Measurements from ENCODE around the gene CDKAL1.
"Not testable (repeated sequence)": the region's sequence is repeated elsewhere in the genome, so short reads cannot be mapped to it uniquely, and the experiment has no call there.

The CDKAL1 gene

GRCh38 chr6:21050935-21051334 lies 516.7 kb downstream of the CDKAL1 start:
- POLR2A ChIA-PET: no interaction called here

GRCh38 chr6:21051777-21052176 lies 517.5 kb downstream of the CDKAL1 start:
- Histone ChIP-seq H3K36me3 (ENCODE audit: control insufficient read depth in 4 of 4, insufficient read depth in 4 of 4, low read length in 3 of 4) (no peaks in the 10 kb centered on the region), H3K4me3 (ENCODE audit: control insufficient read depth in 1 of 7, extremely low read depth in 1 of 7, insufficient read depth in 4 of 7, low read depth in 2 of 7, low read length in 6 of 7) (no peak overlapping the region), H3K9me3 (ENCODE audit: control extremely low read depth in 1 of 5, control insufficient read depth in 4 of 5, insufficient read depth in 2 of 5, low read depth in 1 of 5, low read length in 4 of 5) (peaks cover 0 to 5% (median 0%) of the 10 kb centered on the region in 5 experiments), H3K27ac (ENCODE audit: insufficient read depth in 1 of 2, low read depth in 1 of 2, low read length in 2 of 2, poor library complexity in 1 of 2, severe bottlenecking in 2 of 2) (no peak overlapping the region), H3K27me3 (replicated peaks in 2 of 5; ENCODE audit: control insufficient read depth in 4 of 5, insufficient read depth in 5 of 5, low read length in 4 of 5) (no peaks in the 10 kb centered on the region), H3K4me1 (ENCODE audit: control extremely low read depth in 1 of 4, control insufficient read depth in 4 of 4, insufficient read depth in 4 of 4, low read length in 3 of 4) (no peaks in the 10 kb centered on the region)
- CTCF ChIA-PET: no interaction called here
- no peak for DNase-seq
- POLR2A ChIA-PET: no interaction called here

More at GRCh38 chr6:21050935-21051334, 516.7 kb downstream of the CDKAL1 start:
- CTCF ChIA-PET: no interaction called here
- H3K36me3 ChIP-seq (ENCODE audit: control insufficient read depth in 4 of 4, insufficient read depth in 4 of 4, low read length in 3 of 4): no peaks in the 10 kb centered on the region
- no peaks in the 10 kb centered on the region for H3K27me3 ChIP-seq (replicated peaks in 2 of 5; ENCODE audit: control insufficient read depth in 4 of 5, insufficient read depth in 5 of 5, low read length in 4 of 5)
- no peak overlapping the region for H3K4me3 ChIP-seq (ENCODE audit: control insufficient read depth in 1 of 7, extremely low read depth in 1 of 7, insufficient read depth in 4 of 7, low read depth in 2 of 7, low read length in 6 of 7)
- H3K9me3 ChIP-seq (ENCODE audit: control extremely low read depth in 1 of 5, control insufficient read depth in 4 of 5, insufficient read depth in 2 of 5, low read depth in 1 of 5, low read length in 4 of 5): peaks cover 0 to 5% (median 0%) of the 10 kb centered on the region in 5 experiments
- DNase-seq: no peak
- 100% methylated on average over 2 of the region's 2 CpGs for WGBS (ENCODE audit: insufficient coverage)
- no peak overlapping the region for H3K27ac ChIP-seq (ENCODE audit: insufficient read depth in 1 of 2, low read depth in 1 of 2, low read length in 2 of 2, poor library complexity in 1 of 2, severe bottlenecking in 2 of 2)
- no peaks in the 10 kb centered on the region for H3K4me1 ChIP-seq (ENCODE audit: control extremely low read depth in 1 of 4, control insufficient read depth in 4 of 4, insufficient read depth in 4 of 4, low read length in 3 of 4)

GRCh38 chr6:21053612-21054011 lies 519.4 kb downstream of the CDKAL1 start:
- ChIA-PET POLR2A (no interaction called here), CTCF (no interaction called here)
- no peaks in the 10 kb centered on the region for H3K27me3 ChIP-seq (replicated peaks in 2 of 5; ENCODE audit: control insufficient read depth in 4 of 5, insufficient read depth in 5 of 5, low read length in 4 of 5)
- H3K36me3 ChIP-seq (ENCODE audit: control insufficient read depth in 4 of 4, insufficient read depth in 4 of 4, low read length in 3 of 4): peaks cover 0 to 1% (median 0%) of the 10 kb centered on the region in 4 experiments
- peaks cover 0 to 13% (median 0%) of the 10 kb centered on the region in 5 experiments for H3K9me3 ChIP-seq (ENCODE audit: control extremely low read depth in 1 of 5, control insufficient read depth in 4 of 5, insufficient read depth in 2 of 5, low read depth in 1 of 5, low read length in 4 of 5)
- peak in 1 of 3 donors; percentile 22 for DNase-seq
- no CpG with 5 or more reads among the region's 4 CpGs for WGBS (ENCODE audit: insufficient coverage)
- no peak overlapping the region for H3K4me3 ChIP-seq (ENCODE audit: control insufficient read depth in 1 of 7, extremely low read depth in 1 of 7, insufficient read depth in 4 of 7, low read depth in 2 of 7, low read length in 6 of 7)
- no peak overlapping the region for H3K27ac ChIP-seq (ENCODE audit: insufficient read depth in 1 of 2, low read depth in 1 of 2, low read length in 2 of 2, poor library complexity in 1 of 2, severe bottlenecking in 2 of 2)
- no peaks in the 10 kb centered on the region for H3K4me1 ChIP-seq (ENCODE audit: control extremely low read depth in 1 of 4, control insufficient read depth in 4 of 4, insufficient read depth in 4 of 4, low read length in 3 of 4)

GRCh38 chr6:21055480-21055879 lies 521.2 kb downstream of the CDKAL1 start:
- H3K36me3 ChIP-seq (ENCODE audit: control insufficient read depth in 4 of 4, insufficient read depth in 4 of 4, low read length in 3 of 4); H3K27me3 ChIP-seq (replicated peaks in 2 of 5; ENCODE audit: control insufficient read depth in 4 of 5, insufficient read depth in 5 of 5, low read length in 4 of 5); H3K27ac ChIP-seq (ENCODE audit: insufficient read depth in 1 of 2, low read depth in 1 of 2, low read length in 2 of 2, poor library complexity in 1 of 2, severe bottlenecking in 2 of 2); H3K4me1 ChIP-seq (ENCODE audit: control extremely low read depth in 1 of 4, control insufficient read depth in 4 of 4, insufficient read depth in 4 of 4, low read length in 3 of 4); POLR2A ChIA-PET; DNase-seq; H3K4me3 ChIP-seq (ENCODE audit: control insufficient read depth in 1 of 7, extremely low read depth in 1 of 7, insufficient read depth in 4 of 7, low read depth in 2 of 7, low read length in 6 of 7); CTCF ChIA-PET: not testable (repeated sequence)
- no CpG with 5 or more reads among the region's 2 CpGs for WGBS (ENCODE audit: insufficient coverage)
- H3K9me3 ChIP-seq (ENCODE audit: control extremely low read depth in 1 of 5, control insufficient read depth in 4 of 5, insufficient read depth in 2 of 5, low read depth in 1 of 5, low read length in 4 of 5): peaks cover 0 to 30% (median 7%) of the 10 kb centered on the region in 5 experiments

- Histone ChIP-seq H3K36me3 (ENCODE audit: control insufficient read depth in 4 of 4, insufficient read depth in 4 of 4, low read length in 3 of 4) (peaks cover 0 to 10% (median 0%) of the 10 kb centered on the region in 4 experiments), H3K4me1 (ENCODE audit: control extremely low read depth in 1 of 4, control insufficient read depth in 4 of 4, insufficient read depth in 4 of 4, low read length in 3 of 4) (peaks cover 0 to 6% (median 4%) of the 10 kb centered on the region in 4 experiments), H3K4me3 (ENCODE audit: control insufficient read depth in 1 of 7, extremely low read depth in 1 of 7, insufficient read depth in 4 of 7, low read depth in 2 of 7, low read length in 6 of 7) (no peak overlapping the region), H3K9me3 (ENCODE audit: control extremely low read depth in 1 of 5, control insufficient read depth in 4 of 5, insufficient read depth in 2 of 5, low read depth in 1 of 5, low read length in 4 of 5) (peaks cover 6 to 27% (median 7%) of the 10 kb centered on the region in 5 experiments), H3K27me3 (replicated peaks in 2 of 5; ENCODE audit: control insufficient read depth in 4 of 5, insufficient read depth in 5 of 5, low read length in 4 of 5) (no peaks in the 10 kb centered on the region), H3K27ac (ENCODE audit: insufficient read depth in 1 of 2, low read depth in 1 of 2, low read length in 2 of 2, poor library complexity in 1 of 2, severe bottlenecking in 2 of 2) (no peak overlapping the region)
- DNase-seq: no peak
- ChIA-PET POLR2A (no interaction called here), CTCF (interaction anchor here (0.5 kb wide), 1 partner anchor 98 kb away, joined by 3 read pairs; no protein-coding TSS in a partner anchor)
These were observed 527.6 kb downstream of the CDKAL1 start for GRCh38 chr6:21061892-21062291.

GRCh38 chr6:21064756-21065340 lies 530.6 kb downstream of the CDKAL1 start:
- Histone ChIP-seq H3K9me3 (ENCODE audit: control extremely low read depth in 1 of 5, control insufficient read depth in 4 of 5, insufficient read depth in 2 of 5, low read depth in 1 of 5, low read length in 4 of 5) (peaks cover 0 to 7% (median 0%) of the 10 kb centered on the region in 5 experiments), H3K4me3 (ENCODE audit: control insufficient read depth in 1 of 7, extremely low read depth in 1 of 7, insufficient read depth in 4 of 7, low read depth in 2 of 7, low read length in 6 of 7) (no peak overlapping the region), H3K27me3 (replicated peaks in 2 of 5; ENCODE audit: control insufficient read depth in 4 of 5, insufficient read depth in 5 of 5, low read length in 4 of 5) (no peaks in the 10 kb centered on the region), H3K4me1 (ENCODE audit: control extremely low read depth in 1 of 4, control insufficient read depth in 4 of 4, insufficient read depth in 4 of 4, low read length in 3 of 4) (peaks cover 0 to 13% (median 6%) of the 10 kb centered on the region in 4 experiments), H3K36me3 (ENCODE audit: control insufficient read depth in 4 of 4, insufficient read depth in 4 of 4, low read length in 3 of 4) (no peaks in the 10 kb centered on the region), H3K27ac (ENCODE audit: insufficient read depth in 1 of 2, low read depth in 1 of 2, low read length in 2 of 2, poor library complexity in 1 of 2, severe bottlenecking in 2 of 2) (peak overlapping the region in 1 of 2 experiments; percentile 1)
- POLR2A ChIA-PET: no interaction called here
- WGBS (ENCODE audit: insufficient coverage): no CpG with 5 or more reads among the region's 1 CpG
- DNase-seq: peak in 2 of 3 donors; percentile 25 to 33
- CTCF ChIA-PET: interaction anchor here (0.5 to 0.6 kb wide), 2 partner anchors 82 to 234 kb away, joined by 3 to 5 read pairs; no protein-coding TSS in a partner anchor

- H3K4me3 ChIP-seq (ENCODE audit: control insufficient read depth in 1 of 7, extremely low read depth in 1 of 7, insufficient read depth in 4 of 7, low read depth in 2 of 7, low read length in 6 of 7): no peak overlapping the region
- ChIA-PET POLR2A (no interaction called here), CTCF (interaction anchor here (0.7 kb wide), 1 partner anchor 11 kb away, joined by 3 read pairs; no protein-coding TSS in a partner anchor)
- no peaks in the 10 kb centered on the region for H3K27me3 ChIP-seq (replicated peaks in 2 of 5; ENCODE audit: control insufficient read depth in 4 of 5, insufficient read depth in 5 of 5, low read length in 4 of 5)
- no peak overlapping the region for H3K27ac ChIP-seq (ENCODE audit: insufficient read depth in 1 of 2, low read depth in 1 of 2, low read length in 2 of 2, poor library complexity in 1 of 2, severe bottlenecking in 2 of 2)
- peaks cover 0 to 3% (median 1%) of the 10 kb centered on the region in 4 experiments for H3K36me3 ChIP-seq (ENCODE audit: control insufficient read depth in 4 of 4, insufficient read depth in 4 of 4, low read length in 3 of 4)
- H3K4me1 ChIP-seq (ENCODE audit: control extremely low read depth in 1 of 4, control insufficient read depth in 4 of 4, insufficient read depth in 4 of 4, low read length in 3 of 4): peaks cover 0 to 13% (median 6%) of the 10 kb centered on the region in 4 experiments
- WGBS (ENCODE audit: insufficient coverage): 100% methylated on average over 2 of the region's 3 CpGs
- peak; percentile 22 to 77 (median 67) for DNase-seq
- peaks cover 0 to 11% (median 0%) of the 10 kb centered on the region in 5 experiments for H3K9me3 ChIP-seq (ENCODE audit: control extremely low read depth in 1 of 5, control insufficient read depth in 4 of 5, insufficient read depth in 2 of 5, low read depth in 1 of 5, low read length in 4 of 5)
These were observed 533.3 kb downstream of the CDKAL1 start for GRCh38 chr6:21067521-21067920.

All from common myeloid progenitor, CD34-positive (primary cell).